ENCODE data around the gene NR1H2.

DNA sequence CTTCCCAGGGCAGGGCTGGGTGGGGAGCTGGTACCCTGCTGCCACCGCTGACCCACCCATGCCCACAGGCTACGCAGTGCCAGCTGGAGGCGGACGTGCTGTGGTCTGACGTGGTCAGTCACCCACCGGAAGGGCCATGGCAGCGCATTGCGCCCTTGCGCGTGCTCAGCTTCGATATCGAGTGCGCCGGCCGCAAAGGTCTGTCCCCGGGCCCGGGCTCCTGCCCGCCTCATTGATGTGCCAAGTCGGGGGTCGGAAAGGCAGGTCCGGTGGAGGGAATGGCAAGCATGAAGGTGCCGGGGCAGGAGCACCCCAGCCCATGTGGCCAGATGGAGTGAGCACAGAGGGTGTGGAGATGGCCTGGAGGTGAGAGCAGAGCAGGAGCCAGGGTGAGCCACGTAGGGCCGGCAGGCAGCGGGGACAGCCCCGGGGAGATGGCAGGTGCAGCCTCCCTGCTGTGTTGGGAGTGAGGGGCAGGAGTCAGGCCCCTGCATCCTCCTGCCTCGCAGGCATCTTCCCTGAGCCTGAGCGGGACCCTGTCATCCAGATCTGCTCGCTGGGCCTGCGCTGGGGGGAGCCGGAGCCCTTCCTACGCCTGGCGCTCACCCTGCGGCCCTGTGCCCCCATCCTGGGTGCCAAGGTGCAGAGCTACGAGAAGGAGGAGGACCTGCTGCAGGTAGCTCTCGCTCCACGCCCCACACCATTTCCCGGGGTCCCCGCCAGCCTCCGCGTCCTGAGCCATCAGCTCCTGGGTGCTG is 26.5 kb downstream of the NR1H2 start:
- TF ChIP-seq YY1 (IDR thresholded peaks at IDR 0.05; ENCODE audit: insufficient read depth, insufficient read length) (no peak), ZNF274 (IDR thresholded peaks at IDR 0.05; ENCODE audit: low read depth, low read length) (no peak), SUZ12 (IDR thresholded peaks at IDR 0.05; ENCODE audit: extremely low read depth, insufficient read depth, insufficient read length) (no peak)

Measured in NT2/D1 (cell line).